ENCODE results near the gene ENO4. TPM values are rescaled to one million over a fixed set of nuclear protein-coding genes. Genes with fewer than 3 reads are reported as not detected.

ENO4 gene
- total and polyA plus RNA-seq, 9 of the 15 experiments (the other 6 are each of a cell fraction or from before 2014, with no cell fraction given), result 0.07 TPM; not detected in 8

DNA sequence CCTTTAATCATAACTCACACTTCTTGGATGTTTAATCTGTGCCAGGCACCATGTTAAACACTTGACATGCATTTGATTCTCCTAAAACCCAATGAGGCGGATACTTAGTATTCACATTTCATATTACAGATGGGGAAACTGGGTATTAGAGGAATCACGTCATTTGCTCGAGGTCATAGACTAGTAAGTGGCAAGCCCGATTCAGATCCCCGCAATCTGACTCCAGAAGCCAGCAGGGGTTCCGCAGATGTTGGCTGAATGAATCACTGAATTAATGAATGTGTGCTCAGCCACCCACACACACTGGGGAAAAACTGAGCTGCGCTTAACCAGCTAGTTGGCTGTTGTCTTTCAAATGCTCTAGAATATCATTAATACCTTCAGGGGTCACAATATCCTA, 22.5 kb upstream of the ENO4 start:
- Histone ChIP-seq H3K27ac (ENCODE audit: extremely low read depth, low read depth, low read length) (no peak overlapping the region), H4K20me1 (replicated peaks; ENCODE audit: control insufficient read depth, insufficient read depth, low read length) (no peaks in the 10 kb centered on the region), H3K36me3 (ENCODE audit: control insufficient read depth, insufficient read depth, low read length) (no peaks in the 10 kb centered on the region), H3K4me3 (no peak overlapping the region), H3K9me1 (ENCODE audit: control insufficient read depth, insufficient read depth, low read length) (no peaks in the 10 kb centered on the region), H3K4me1 (replicated peaks in 1 of 2; ENCODE audit: control insufficient read depth in 2 of 2, insufficient read depth in 2 of 2, low read length in 2 of 2) (0 out of 5 replicates have a peak, but pooled peaks cover 0 to 3% of the 10 kb centered on the region in 2 experiments), H3K4me2 (ENCODE audit: insufficient read depth, low read length) (no peak overlapping the region), H3K79me2 (ENCODE audit: control insufficient read depth, insufficient read depth, low read length) (no peaks in the 10 kb centered on the region), H2AFZ (ENCODE audit: low read depth, low read length) (no peak overlapping the region), H3K9ac (ENCODE audit: insufficient read depth in 1 of 2, low read depth in 2 of 2, low read length in 2 of 2) (no peak overlapping the region), H3K9me3 (replicated peaks; ENCODE audit: control insufficient read depth, insufficient read depth, low read depth, low read length) (no peaks in the 10 kb centered on the region), H3K27me3 (ENCODE audit: control insufficient read depth in 2 of 2, insufficient read depth in 2 of 2, low read length in 2 of 2) (peaks cover 2 to 33% of the 10 kb centered on the region in 2 experiments; a peak in 2 of 5 replicates)
- TF ChIP-seq, protein P1, sequence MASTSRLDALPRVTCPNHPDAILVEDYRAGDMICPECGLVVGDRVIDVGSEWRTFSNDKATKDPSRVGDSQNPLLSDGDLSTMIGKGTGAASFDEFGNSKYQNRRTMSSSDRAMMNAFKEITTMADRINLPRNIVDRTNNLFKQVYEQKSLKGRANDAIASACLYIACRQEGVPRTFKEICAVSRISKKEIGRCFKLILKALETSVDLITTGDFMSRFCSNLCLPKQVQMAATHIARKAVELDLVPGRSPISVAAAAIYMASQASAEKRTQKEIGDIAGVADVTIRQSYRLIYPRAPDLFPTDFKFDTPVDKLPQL (IDR thresholded peaks at IDR 0.05; ENCODE audit: extremely low read depth, insufficient read length), result no peak
- TF ChIP-seq MYC (IDR thresholded peaks at IDR 0.05; ENCODE audit: low read depth, low read length), result no peak
- no peak for TF ChIP-seq MYC (CRISPR knock-in tag; IDR thresholded peaks at IDR 0.05; ENCODE audit: borderline replicate concordance, low read depth)
- TF ChIP-seq, protein P2, sequence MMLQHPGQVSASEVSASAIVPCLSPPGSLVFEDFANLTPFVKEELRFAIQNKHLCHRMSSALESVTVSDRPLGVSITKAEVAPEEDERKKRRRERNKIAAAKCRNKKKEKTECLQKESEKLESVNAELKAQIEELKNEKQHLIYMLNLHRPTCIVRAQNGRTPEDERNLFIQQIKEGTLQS (IDR thresholded peaks at IDR 0.05), result no peak
- TF ChIP-seq, protein P2 (CRISPR knock-in tag; conservative IDR thresholded peaks at IDR 0.05), result no peak
- TF ChIP-seq ZNF212 (CRISPR knock-in tag; IDR thresholded peaks at IDR 0.05), result no peak
- no peak for TF ChIP-seq ESRRA (IDR thresholded peaks at IDR 0.05; ENCODE audit: borderline replicate concordance, low read depth)
- TF ChIP-seq ZNF175 (CRISPR knock-in tag; IDR thresholded peaks at IDR 0.05; ENCODE audit: low read depth), result no peak
- no peak for TF ChIP-seq ZNF589 (CRISPR knock-in tag; IDR thresholded peaks at IDR 0.05; ENCODE audit: low read depth)
- in situ Hi-C loops (cut with MboI) (no loop called here), intact Hi-C loops (cut with micrococcal nuclease) (no loop called here)
- ChIA-PET POLR2A (interaction anchor here (1.0 kb wide), 2 partner anchors 19 to 27 kb away, joined by 3 to 4 read pairs; no protein-coding TSS in a partner anchor), CTCF (ENCODE audit: low intra/inter-chr PET ratio) (no interaction called here)
- WGBS (ENCODE audit: insufficient coverage, low coverage, missing lambda C conversion rate), result 0% methylated on average over 7 of the region's 7 CpGs
- ATAC-seq (no peak), DNase-seq (ENCODE audit: extremely low read depth in 1 of 4, low spot score in 3 of 4) (no peak), FAIRE-seq (no peak)
- no TSS peak for BruUV-seq (replicated peaks)
